H9 (cell line): ENCODE measurements around the gene LRP2BP. TPM values are rescaled to one million over a fixed set of nuclear protein-coding genes. Genes with fewer than 3 reads are reported as not detected.

Experiments
- DNase-seq: peaks from one replicate; pipeline ENCODE4 v3.0.0-alpha.2; 2017
- H2AFZ ChIP-seq: one replicate; pipeline ENCODE4 v1.6.1; 2013; ENCODE audit warnings: mild to moderate bottlenecking, low read length, control low read depth, moderate library complexity
- H2AK5ac ChIP-seq: 2 replicates; pipeline ENCODE4 v1.6.1; 2013; ENCODE audit warnings: low read length, control low read depth, mixed read lengths; ENCODE audit not compliant: insufficient read length
- H2BK120ac ChIP-seq: one replicate; pipeline ENCODE4 v1.6.1; 2013; ENCODE audit warnings: low read depth, mild to moderate bottlenecking, low read length, control low read depth, inconsistent platforms; ENCODE audit not compliant: poor library complexity, severe bottlenecking
- H2BK12ac ChIP-seq: 2 replicates; pipeline ENCODE4 v1.6.1; 2013; ENCODE audit warnings: low read length, control low read depth, mixed read lengths, low read depth; ENCODE audit not compliant: insufficient read length
- H2BK15ac ChIP-seq: 2 replicates; pipeline ENCODE4 v1.6.1; 2013; ENCODE audit warnings: low read depth, low read length, control low read depth
- H2BK20ac ChIP-seq: one replicate; pipeline ENCODE4 v1.6.1; 2013; ENCODE audit warnings: low read depth, mild to moderate bottlenecking, low read length, control low read depth, inconsistent platforms; ENCODE audit not compliant: poor library complexity, severe bottlenecking
- H2BK5ac ChIP-seq: 2 replicates; pipeline ENCODE4 v1.6.1; 2013; ENCODE audit warnings: low read length, control low read depth, mixed read lengths; ENCODE audit not compliant: insufficient read length
- H3K14ac ChIP-seq: 2 replicates; pipeline ENCODE4 v1.6.1; 2013; ENCODE audit warnings: low read length, control low read depth; ENCODE audit not compliant: insufficient read depth
- H3K18ac ChIP-seq: 2 replicates; pipeline ENCODE4 v1.6.1; 2013; ENCODE audit warnings: low read depth, mild to moderate bottlenecking, mixed read lengths, low read length, control low read depth; ENCODE audit not compliant: insufficient read length
- H3K23ac ChIP-seq: 2 replicates; pipeline ENCODE4 v1.6.1; 2013; ENCODE audit warnings: low read length, control low read depth, mixed read lengths, low read depth; ENCODE audit not compliant: insufficient read length
- H3K23me2 ChIP-seq: 2 replicates; pipeline ENCODE4 v1.6.1; 2013; ENCODE audit warnings: low read depth, mild to moderate bottlenecking, mixed read lengths, low read length, control low read depth; ENCODE audit not compliant: insufficient read length, poor library complexity, severe bottlenecking
- H3K27ac ChIP-seq: 2 replicates; pipeline ENCODE4 v1.5.1; 2013; ENCODE audit warnings: low read length, control low read depth, mixed read lengths, low read depth; ENCODE audit not compliant: insufficient read length
- H3K27me3 ChIP-seq: 2 replicates; pipeline ENCODE4 v1.6.1; 2013; ENCODE audit warnings: low read length, control low read depth, inconsistent platforms; ENCODE audit not compliant: insufficient read depth
- H3K4ac ChIP-seq: 2 replicates; pipeline ENCODE4 v1.6.1; 2013; ENCODE audit warnings: low read depth, mild to moderate bottlenecking, control low read depth, inconsistent platforms, low read length, moderate library complexity
- H3K4me1 ChIP-seq: 2 replicates; pipeline ENCODE4 v1.6.1; 2013; ENCODE audit warnings: low read length, control low read depth, inconsistent platforms; ENCODE audit not compliant: insufficient read depth
- H3K4me2 ChIP-seq: 2 replicates; pipeline ENCODE4 v1.6.1; 2013; ENCODE audit warnings: low read length, control low read depth, mixed read lengths; ENCODE audit not compliant: insufficient read length, insufficient read depth
- H3K56ac ChIP-seq: 2 replicates; pipeline ENCODE4 v1.6.1; 2013; ENCODE audit warnings: low read depth, mild to moderate bottlenecking, mixed read lengths, low read length, control low read depth; ENCODE audit not compliant: insufficient read length
- H3K79me1 ChIP-seq: 2 replicates; pipeline ENCODE4 v1.6.1; 2013; ENCODE audit warnings: low read depth, mild to moderate bottlenecking, moderate library complexity, low read length, control low read depth, inconsistent platforms; ENCODE audit not compliant: insufficient read depth, poor library complexity, severe bottlenecking
- H3K79me2 ChIP-seq: 2 replicates; pipeline ENCODE4 v1.6.1; 2013; ENCODE audit warnings: low read length, control low read depth, inconsistent platforms; ENCODE audit not compliant: insufficient read depth
- H3K9ac ChIP-seq: 2 replicates; pipeline ENCODE4 v1.6.1; 2013; ENCODE audit warnings: low read length, control low read depth, mixed read lengths; ENCODE audit not compliant: insufficient read length; ENCODE audit errors: extremely low read depth
- H3K9me3 ChIP-seq: one replicate; pipeline ENCODE4 v1.6.1; 2013; ENCODE audit warnings: low read depth, low read length, inconsistent platforms; ENCODE audit not compliant: control insufficient read depth
- H3T11ph ChIP-seq: one replicate; pipeline ENCODE4 v1.6.1; 2013; ENCODE audit warnings: mild to moderate bottlenecking, low read length, control low read depth, inconsistent platforms
- H4K20me1 ChIP-seq: one replicate; pipeline ENCODE4 v1.6.1; 2013; ENCODE audit not compliant: control insufficient read depth, insufficient read length, insufficient read depth
- H4K5ac ChIP-seq: 2 replicates; pipeline ENCODE4 v1.6.1; 2013; ENCODE audit warnings: low read depth, mild to moderate bottlenecking, mixed read lengths, low read length, control low read depth; ENCODE audit not compliant: insufficient read length
- H4K8ac ChIP-seq: replicated peaks from 2 replicates; pipeline ENCODE4 v1.6.1; 2013; ENCODE audit warnings: low read length, control low read depth, mixed read lengths, low read depth; ENCODE audit not compliant: insufficient read length
- H4K91ac ChIP-seq: 2 replicates; pipeline ENCODE4 v1.6.1; 2013; ENCODE audit warnings: low read depth, mild to moderate bottlenecking, moderate library complexity, mixed read lengths, low read length, control low read depth; ENCODE audit not compliant: insufficient read length
- H3K27ac Mint-ChIP-seq, 3 experiments: 2 replicates in 2 of 3; 3 replicates in 1 of 3; pipeline ENCODE4 v1.8.0; 2020 to 2021; ENCODE audit warnings: mixed read lengths in 3 of 3, mild to moderate bottlenecking in 1 of 3, moderate library complexity in 1 of 3
- H3K27me3 Mint-ChIP-seq: 2 replicates; pipeline ENCODE4 v1.8.0; 2021; ENCODE audit warnings: low read depth, mild to moderate bottlenecking, moderate library complexity, mixed read lengths
- H3K36me3 Mint-ChIP-seq, 3 experiments: 2 replicates in 2 of 3; 3 replicates in 1 of 3; pipeline ENCODE4 v1.8.0; 2020 to 2021; ENCODE audit warnings: low read depth in 3 of 3, mixed read lengths in 3 of 3; ENCODE audit not compliant: insufficient read depth in 1 of 3
- H3K4me1 Mint-ChIP-seq, 2 experiments: 2 replicates each; pipeline ENCODE4 v1.8.0; 2020; ENCODE audit warnings: mixed read lengths in 2 of 2
- H3K4me3 Mint-ChIP-seq, 2 experiments: 2 replicates in 1 of 2; 3 replicates in 1 of 2; pipeline ENCODE4 v1.8.0; 2020 to 2021; ENCODE audit warnings: mild to moderate bottlenecking in 2 of 2, mixed read lengths in 2 of 2, moderate library complexity in 1 of 2
- H3K9me3 Mint-ChIP-seq, 2 experiments: 2 replicates in 1 of 2; 3 replicates in 1 of 2; pipeline ENCODE4 v1.8.0; 2020; ENCODE audit warnings: mild to moderate bottlenecking in 2 of 2, mixed read lengths in 2 of 2, moderate library complexity in 1 of 2
- CTCF ChIP-seq: fragments of 200-600 bp; sonication (generic); conservative IDR thresholded peaks from 3 replicates; pipeline ENCODE4 v1.8.0; 2021; ENCODE audit warnings: antibody characterized with exemption, mild to moderate bottlenecking
- WGBS: extraction: QIAGEN DNeasy Blood & Tissue Kit; methylation state at CpG from one replicate; pipeline ENCODE4 v1.1.7; 2013; ENCODE audit warnings: missing lambda C conversion rate, low lambda C conversion rate, mixed read lengths; ENCODE audit not compliant: insufficient read length; ENCODE audit errors: extremely low coverage; 5-methylcytosine and 5-hydroxymethylcytosine counted together
- long read RNA-seq: library from polyadenylated mRNA; unstranded; transcript quantifications from one replicate; pipeline ENCODE4 v2.0.0, GENCODE V29; 2020
- total RNA-seq: library from RNA; stranded (reverse); gene quantifications from 2 replicates; pipeline ENCODE4 v1.2.1, GENCODE V29; 2021

The LRP2BP gene
- 0.20 and 0.46 TPM in 2 replicates for total RNA-seq
- long read RNA-seq, partial matches to known transcripts = 0 of 2 reads
- long read RNA-seq, other reads (novel, unspliced or antisense) = 2 of 2 reads

GRCh38 chr4:185395238-185395955, at the start of gene LRP2BP:
Gene LRP2BP, minus strand, starts transcription at chr4:185395924. Its CDS starts 17,738 bp downstream, at chr4:185378186.
- H4K8ac ChIP-seq = no peak within 1 kb of the TSS
- H3K9me3 ChIP-seq = no peaks in the 10 kb centered on the region
- H3K4me1 ChIP-seq = no peaks in the 10 kb centered on the region
- no peak within 1 kb of the TSS for H2BK5ac ChIP-seq
- peaks cover 9% of the 10 kb centered on the region for H3K23me2 ChIP-seq
- no peak for TF ChIP-seq CTCF
- no peak within 1 kb of the TSS; the same call in 1 of the 2 replicates for H3K4ac ChIP-seq
- Mint-ChIP-seq H3K4me3 (peak within 1 kb of the TSS; percentile 81 to 87), H3K4me1 (peaks cover 18 to 24% of the 10 kb centered on the region in 2 experiments), H3K9me3 (peaks cover 2 to 3% of the 10 kb centered on the region in 2 experiments; a peak in 4 of 5 replicates), H3K27me3 (peaks cover 2% of the 10 kb centered on the region; the same call in 1 of the 2 replicates), H3K27ac (peak within 1 kb of the TSS; percentile 74 to 96 (median 82); a peak in 5 of 7 replicates), H3K36me3 (peaks cover 0 to 26% (median 20%) of the 10 kb centered on the region in 3 experiments; a peak in 5 of 7 replicates)
- no peaks in the 10 kb centered on the region for H3K27me3 ChIP-seq
- H3T11ph ChIP-seq = no peak within 1 kb of the TSS
- H3K79me2 ChIP-seq = no peaks in the 10 kb centered on the region
- H3K14ac ChIP-seq = peak within 1 kb of the TSS; percentile 74
- H3K23ac ChIP-seq = no peak within 1 kb of the TSS
- no peak within 1 kb of the TSS for H2AK5ac ChIP-seq
- no peak within 1 kb of the TSS for H3K27ac ChIP-seq
- H2AFZ ChIP-seq = no peak within 1 kb of the TSS
- no peak within 1 kb of the TSS for H4K91ac ChIP-seq
- no peak within 1 kb of the TSS for H2BK20ac ChIP-seq
- peak within 1 kb of the TSS; percentile 8 for H3K9ac ChIP-seq
- no peaks in the 10 kb centered on the region for H3K79me1 ChIP-seq
- DNase-seq = no peak
- H4K5ac ChIP-seq = no peak within 1 kb of the TSS
- H2BK120ac ChIP-seq = no peak within 1 kb of the TSS
- no peak within 1 kb of the TSS for H2BK15ac ChIP-seq
- no peak within 1 kb of the TSS for H3K56ac ChIP-seq
- H3K18ac ChIP-seq = peak within 1 kb of the TSS; percentile 63
- H2BK12ac ChIP-seq = no peak within 1 kb of the TSS
- no CpG with 5 or more reads among the region's 12 CpGs for WGBS
- H4K20me1 ChIP-seq = no peaks in the 10 kb centered on the region
- peak within 1 kb of the TSS; percentile 72 for H3K4me2 ChIP-seq
